GM12878 (cell line): ENCODE measurements around the gene DEPDC1B. TPM values are rescaled to one million over a fixed set of nuclear protein-coding genes. Genes with fewer than 3 reads are reported as not detected.
A peak's percentile ranks its signal among the peaks of the same experiment; 100 is the strongest.

Experiments used
- ATF7 ChIP-seq: fragments of 450-650 bp; IDR thresholded peaks from 2 replicates; pipeline ENCODE4 v1.6.1; 2016; ENCODE audit warnings: low read depth, mild to moderate bottlenecking
- CEBPZ ChIP-seq: fragments of 150-350 bp; IDR thresholded peaks from 2 replicates; pipeline ENCODE4 v1.6.1; 2016; ENCODE audit warnings: low read depth, low read length
- EGR1 ChIP-seq, 2 experiments: IDR thresholded peaks; 1 replicate in 1 of 2; 2 replicates in 1 of 2; pipeline ENCODE4 v1.6.1; 2011 to 2012; ENCODE audit warnings: low read depth in 2 of 2, low read length in 2 of 2, borderline replicate concordance in 1 of 2, mild to moderate bottlenecking in 1 of 2, moderate library complexity in 1 of 2
- ESRRA ChIP-seq: IDR thresholded peaks from 2 replicates; pipeline ENCODE4 v1.6.1; 2012; ENCODE audit warnings: mild to moderate bottlenecking, low read length, improper control_type of control experiment
- FOS ChIP-seq: IDR thresholded peaks from 3 replicates; pipeline ENCODE4 v1.6.1; 2011; ENCODE audit warnings: borderline replicate concordance; ENCODE audit not compliant: insufficient read length; ENCODE audit errors: extremely low read depth
- MTA2 ChIP-seq: fragments of 450-650 bp; IDR thresholded peaks from 2 replicates; pipeline ENCODE4 v1.6.1; 2016; ENCODE audit warnings: low read depth, mild to moderate bottlenecking, moderate library complexity
- MYB ChIP-seq: fragments of 150-350 bp; IDR thresholded peaks from 2 replicates; pipeline ENCODE4 v1.6.1; 2014; ENCODE audit warnings: mild to moderate bottlenecking, low read depth, low read length, borderline replicate concordance
- POLR2AphosphoS2 ChIP-seq: IDR thresholded peaks from 2 replicates; pipeline ENCODE4 v1.6.1; 2011; ENCODE audit warnings: low read depth, mild to moderate bottlenecking, low read length, improper control_type of control experiment, moderate library complexity
- ZBTB4 ChIP-seq: fragments of 450-650 bp; formaldehyde crosslinking; IDR thresholded peaks from 2 replicates; pipeline ENCODE4 v1.4.0; 2022; ENCODE audit warnings: mild to moderate bottlenecking, moderate library complexity
- polyA plus RNA-seq, 11 experiments: library from polyadenylated mRNA; depleted of rRNA in 4 of 11; unstranded in 6 of 11; stranded (reverse) in 5 of 11; fragments of >200 nt; fragmentation: Nextera tagmentation in 4 of 11; fragmentation: Illumina TruSeq in 1 of 11; extraction: Ambion mirVana in 4 of 11; extraction: Trizol in 1 of 11; gene quantifications; 1 replicate in 1 of 11; 2 replicates in 10 of 11; pipeline versions ENCODE4 v1.2.1 to v1.2.3, GENCODE V29; 2011 to 2016; ENCODE audit warnings: inconsistent platforms in 2 of 11, missing spikeins in 2 of 11, low read depth in 1 of 11
- total RNA-seq, 4 experiments: library from RNA; depleted of rRNA in 3 of 4; stranded (reverse); fragments of >200 nt in 3 of 4; fragmentation: Illumina TruSeq in 1 of 4; extraction: Trizol in 1 of 4; gene quantifications; 2 replicates each; pipeline versions ENCODE4 v1.2.1 to v1.2.3, GENCODE V29; 2013 to 2021
- TF ChIP-seq, protein P1 (sequence below): fragments of 450-650 bp; formaldehyde crosslinking; IDR thresholded peaks from 2 replicates; pipeline ENCODE4 v1.4.0; 2020; ENCODE audit warnings: mild to moderate bottlenecking, moderate library complexity
- TF ChIP-seq, protein P2 (sequence below): fragments of 450-650 bp; IDR thresholded peaks from 2 replicates; pipeline ENCODE4 v1.6.1; 2017; ENCODE audit warnings: low read depth, mild to moderate bottlenecking, moderate library complexity
- TF ChIP-seq, protein P3 (sequence below): IDR thresholded peaks from 2 replicates; pipeline ENCODE4 v1.6.1; 2012; ENCODE audit warnings: mild to moderate bottlenecking, low read depth, low read length

DEPDC1B gene
- total and polyA plus RNA-seq, 10 of the 15 experiments (the other 5 are each of a cell fraction or from before 2014, with no cell fraction given): 29.7 to 56.5 (median 35.5) TPM

GRCh38 chr5:60586307-60586901 lies 113.6 kb downstream of the DEPDC1B start (continued):
- TF ChIP-seq POLR2AphosphoS2: no peak
- no peak for TF ChIP-seq EGR1 (IDR thresholded peaks at IDR 0.05; ENCODE audit: borderline replicate concordance in 1 of 2, low read depth in 2 of 2, low read length in 2 of 2)
- TF ChIP-seq, protein P1, sequence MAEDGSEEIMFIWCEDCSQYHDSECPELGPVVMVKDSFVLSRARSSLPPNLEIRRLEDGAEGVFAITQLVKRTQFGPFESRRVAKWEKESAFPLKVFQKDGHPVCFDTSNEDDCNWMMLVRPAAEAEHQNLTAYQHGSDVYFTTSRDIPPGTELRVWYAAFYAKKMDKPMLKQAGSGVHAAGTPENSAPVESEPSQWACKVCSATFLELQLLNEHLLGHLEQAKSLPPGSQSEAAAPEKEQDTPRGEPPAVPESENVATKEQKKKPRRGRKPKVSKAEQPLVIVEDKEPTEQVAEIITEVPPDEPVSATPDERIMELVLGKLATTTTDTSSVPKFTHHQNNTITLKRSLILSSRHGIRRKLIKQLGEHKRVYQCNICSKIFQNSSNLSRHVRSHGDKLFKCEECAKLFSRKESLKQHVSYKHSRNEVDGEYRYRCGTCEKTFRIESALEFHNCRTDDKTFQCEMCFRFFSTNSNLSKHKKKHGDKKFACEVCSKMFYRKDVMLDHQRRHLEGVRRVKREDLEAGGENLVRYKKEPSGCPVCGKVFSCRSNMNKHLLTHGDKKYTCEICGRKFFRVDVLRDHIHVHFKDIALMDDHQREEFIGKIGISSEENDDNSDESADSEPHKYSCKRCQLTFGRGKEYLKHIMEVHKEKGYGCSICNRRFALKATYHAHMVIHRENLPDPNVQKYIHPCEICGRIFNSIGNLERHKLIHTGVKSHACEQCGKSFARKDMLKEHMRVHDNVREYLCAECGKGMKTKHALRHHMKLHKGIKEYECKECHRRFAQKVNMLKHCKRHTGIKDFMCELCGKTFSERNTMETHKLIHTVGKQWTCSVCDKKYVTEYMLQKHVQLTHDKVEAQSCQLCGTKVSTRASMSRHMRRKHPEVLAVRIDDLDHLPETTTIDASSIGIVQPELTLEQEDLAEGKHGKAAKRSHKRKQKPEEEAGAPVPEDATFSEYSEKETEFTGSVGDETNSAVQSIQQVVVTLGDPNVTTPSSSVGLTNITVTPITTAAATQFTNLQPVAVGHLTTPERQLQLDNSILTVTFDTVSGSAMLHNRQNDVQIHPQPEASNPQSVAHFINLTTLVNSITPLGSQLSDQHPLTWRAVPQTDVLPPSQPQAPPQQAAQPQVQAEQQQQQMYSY: no peak
- no peak for TF ChIP-seq CEBPZ
- no peak for TF ChIP-seq MYB
- TF ChIP-seq, protein P2, sequence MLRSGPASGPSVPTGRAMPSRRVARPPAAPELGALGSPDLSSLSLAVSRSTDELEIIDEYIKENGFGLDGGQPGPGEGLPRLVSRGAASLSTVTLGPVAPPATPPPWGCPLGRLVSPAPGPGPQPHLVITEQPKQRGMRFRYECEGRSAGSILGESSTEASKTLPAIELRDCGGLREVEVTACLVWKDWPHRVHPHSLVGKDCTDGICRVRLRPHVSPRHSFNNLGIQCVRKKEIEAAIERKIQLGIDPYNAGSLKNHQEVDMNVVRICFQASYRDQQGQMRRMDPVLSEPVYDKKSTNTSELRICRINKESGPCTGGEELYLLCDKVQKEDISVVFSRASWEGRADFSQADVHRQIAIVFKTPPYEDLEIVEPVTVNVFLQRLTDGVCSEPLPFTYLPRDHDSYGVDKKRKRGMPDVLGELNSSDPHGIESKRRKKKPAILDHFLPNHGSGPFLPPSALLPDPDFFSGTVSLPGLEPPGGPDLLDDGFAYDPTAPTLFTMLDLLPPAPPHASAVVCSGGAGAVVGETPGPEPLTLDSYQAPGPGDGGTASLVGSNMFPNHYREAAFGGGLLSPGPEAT: no peak
- TF ChIP-seq, protein P3, sequence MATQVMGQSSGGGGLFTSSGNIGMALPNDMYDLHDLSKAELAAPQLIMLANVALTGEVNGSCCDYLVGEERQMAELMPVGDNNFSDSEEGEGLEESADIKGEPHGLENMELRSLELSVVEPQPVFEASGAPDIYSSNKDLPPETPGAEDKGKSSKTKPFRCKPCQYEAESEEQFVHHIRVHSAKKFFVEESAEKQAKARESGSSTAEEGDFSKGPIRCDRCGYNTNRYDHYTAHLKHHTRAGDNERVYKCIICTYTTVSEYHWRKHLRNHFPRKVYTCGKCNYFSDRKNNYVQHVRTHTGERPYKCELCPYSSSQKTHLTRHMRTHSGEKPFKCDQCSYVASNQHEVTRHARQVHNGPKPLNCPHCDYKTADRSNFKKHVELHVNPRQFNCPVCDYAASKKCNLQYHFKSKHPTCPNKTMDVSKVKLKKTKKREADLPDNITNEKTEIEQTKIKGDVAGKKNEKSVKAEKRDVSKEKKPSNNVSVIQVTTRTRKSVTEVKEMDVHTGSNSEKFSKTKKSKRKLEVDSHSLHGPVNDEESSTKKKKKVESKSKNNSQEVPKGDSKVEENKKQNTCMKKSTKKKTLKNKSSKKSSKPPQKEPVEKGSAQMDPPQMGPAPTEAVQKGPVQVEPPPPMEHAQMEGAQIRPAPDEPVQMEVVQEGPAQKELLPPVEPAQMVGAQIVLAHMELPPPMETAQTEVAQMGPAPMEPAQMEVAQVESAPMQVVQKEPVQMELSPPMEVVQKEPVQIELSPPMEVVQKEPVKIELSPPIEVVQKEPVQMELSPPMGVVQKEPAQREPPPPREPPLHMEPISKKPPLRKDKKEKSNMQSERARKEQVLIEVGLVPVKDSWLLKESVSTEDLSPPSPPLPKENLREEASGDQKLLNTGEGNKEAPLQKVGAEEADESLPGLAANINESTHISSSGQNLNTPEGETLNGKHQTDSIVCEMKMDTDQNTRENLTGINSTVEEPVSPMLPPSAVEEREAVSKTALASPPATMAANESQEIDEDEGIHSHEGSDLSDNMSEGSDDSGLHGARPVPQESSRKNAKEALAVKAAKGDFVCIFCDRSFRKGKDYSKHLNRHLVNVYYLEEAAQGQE: no peak
- no peak for TF ChIP-seq ZBTB4 (CRISPR knock-in tag)
- TF ChIP-seq ESRRA: no peak
- peak; percentile 49; the same call in 1 of the 2 replicates for TF ChIP-seq ATF7
- TF ChIP-seq FOS: no peak
- TF ChIP-seq MTA2: no peak
